HepG2 (cell line): ENCODE results near the gene CILP2. TPM values are rescaled to one million over a fixed set of nuclear protein-coding genes. Genes with fewer than 3 reads are reported as not detected.

Source experiments
- KAT2B ChIP-seq: fragments of 150-350 bp; IDR thresholded peaks from 2 replicates; pipeline ENCODE4 v1.6.1; 2014; ENCODE audit warnings: low read depth, low read length, borderline replicate concordance
- MAFK ChIP-seq, 2 experiments: IDR thresholded peaks in 1 of 2; conservative IDR thresholded peaks in 1 of 2; 2 replicates each; pipeline ENCODE4 v1.6.1; 2011; ENCODE audit warnings: improper control_type of control experiment in 2 of 2, low read length in 2 of 2
- RFXAP ChIP-seq: sonication (generic); formaldehyde crosslinking; IDR thresholded peaks from 2 replicates; pipeline ENCODE4 v1.4.0; 2020; ENCODE audit warnings: missing genetic modification reagents, borderline replicate concordance
- SOX13 ChIP-seq, 3 experiments: fragments of 450-650 bp in 1 of 3; sonication (generic) in 1 of 3; formaldehyde crosslinking in 1 of 3; IDR thresholded peaks in 2 of 3; conservative IDR thresholded peaks in 1 of 3; 2 replicates each; pipeline versions ENCODE4 v1.5.0 to v1.6.1; 2016 to 2020; ENCODE audit warnings: antibody characterized with exemption in 1 of 3, mild to moderate bottlenecking in 1 of 3, missing compliant biosample characterization in 1 of 3, missing genetic modification reagents in 1 of 3, moderate library complexity in 1 of 3
- ZMYM2 ChIP-seq: sonication (generic); formaldehyde crosslinking; IDR thresholded peaks from 2 replicates; pipeline ENCODE4 v1.8.0; 2022; ENCODE audit warnings: mild to moderate bottlenecking, missing genetic modification reagents
- ZNF18 ChIP-seq: sonication (generic); formaldehyde crosslinking; IDR thresholded peaks from 2 replicates; pipeline ENCODE4 v1.8.0; 2022; ENCODE audit warnings: mild to moderate bottlenecking, missing genetic modification reagents; ENCODE audit not compliant: insufficient replicate concordance
- ZNF354B ChIP-seq: sonication (generic); formaldehyde crosslinking; IDR thresholded peaks from 2 replicates; pipeline ENCODE4 v1.8.0; 2022; ENCODE audit warnings: mild to moderate bottlenecking, missing genetic modification reagents
- ZNF430 ChIP-seq: sonication (generic); formaldehyde crosslinking; IDR thresholded peaks from 2 replicates; pipeline ENCODE4 v1.9.0; 2021; ENCODE audit warnings: mild to moderate bottlenecking, missing genetic modification reagents
- ZNF510 ChIP-seq: sonication (generic); formaldehyde crosslinking; IDR thresholded peaks from 2 replicates; pipeline ENCODE4 v1.4.0; 2020; ENCODE audit warnings: low read depth, mild to moderate bottlenecking, missing genetic modification reagents
- ZNF646 ChIP-seq: sonication (generic); formaldehyde crosslinking; IDR thresholded peaks from 2 replicates; pipeline ENCODE4 v1.9.0; 2021; ENCODE audit warnings: mild to moderate bottlenecking, missing genetic modification reagents
- polyA plus RNA-seq, 8 experiments: library from polyadenylated mRNA; depleted of rRNA in 3 of 8; stranded (reverse) in 7 of 8; unstranded in 1 of 8; fragments of >200 nt; fragmentation: Illumina TruSeq in 4 of 8; extraction: Trizol in 4 of 8; gene quantifications; 2 replicates each; pipeline versions ENCODE4 v1.2.1 to v1.2.3, GENCODE V29; 2011 to 2016; ENCODE audit warnings: low read depth in 4 of 8, missing spikeins in 1 of 8, mixed read lengths in 1 of 8; ENCODE audit not compliant: insufficient read depth in 1 of 8
- total RNA-seq, 5 experiments: library from RNA; depleted of rRNA; stranded (reverse); fragments of >200 nt; fragmentation: Illumina TruSeq; extraction: Trizol; gene quantifications; 2 replicates each; pipeline ENCODE4 v1.2.3, GENCODE V29; 2016; ENCODE audit warnings: low read depth in 1 of 5
- TF ChIP-seq, protein P1 (sequence below): sonication (generic); formaldehyde crosslinking; IDR thresholded peaks from 2 replicates; pipeline ENCODE4 v1.4.0; 2020; ENCODE audit warnings: missing genetic modification reagents, low read depth, mild to moderate bottlenecking, borderline replicate concordance
- TF ChIP-seq, protein P2 (sequence below): sonication (generic); formaldehyde crosslinking; IDR thresholded peaks from 2 replicates; pipeline ENCODE4 v1.4.0; 2020; ENCODE audit warnings: missing genetic modification reagents, borderline replicate concordance
- TF ChIP-seq, protein P3 (sequence below): sonication (generic); formaldehyde crosslinking; IDR thresholded peaks from 2 replicates; pipeline ENCODE4 v1.9.0; 2021; ENCODE audit warnings: missing genetic modification reagents, mild to moderate bottlenecking, borderline replicate concordance

CILP2 gene
- total and polyA plus RNA-seq, 2 of the 13 experiments (the other 11 are each of a cell fraction or from before 2014, with no cell fraction given): 0.09 to 0.37 TPM

DNA sequence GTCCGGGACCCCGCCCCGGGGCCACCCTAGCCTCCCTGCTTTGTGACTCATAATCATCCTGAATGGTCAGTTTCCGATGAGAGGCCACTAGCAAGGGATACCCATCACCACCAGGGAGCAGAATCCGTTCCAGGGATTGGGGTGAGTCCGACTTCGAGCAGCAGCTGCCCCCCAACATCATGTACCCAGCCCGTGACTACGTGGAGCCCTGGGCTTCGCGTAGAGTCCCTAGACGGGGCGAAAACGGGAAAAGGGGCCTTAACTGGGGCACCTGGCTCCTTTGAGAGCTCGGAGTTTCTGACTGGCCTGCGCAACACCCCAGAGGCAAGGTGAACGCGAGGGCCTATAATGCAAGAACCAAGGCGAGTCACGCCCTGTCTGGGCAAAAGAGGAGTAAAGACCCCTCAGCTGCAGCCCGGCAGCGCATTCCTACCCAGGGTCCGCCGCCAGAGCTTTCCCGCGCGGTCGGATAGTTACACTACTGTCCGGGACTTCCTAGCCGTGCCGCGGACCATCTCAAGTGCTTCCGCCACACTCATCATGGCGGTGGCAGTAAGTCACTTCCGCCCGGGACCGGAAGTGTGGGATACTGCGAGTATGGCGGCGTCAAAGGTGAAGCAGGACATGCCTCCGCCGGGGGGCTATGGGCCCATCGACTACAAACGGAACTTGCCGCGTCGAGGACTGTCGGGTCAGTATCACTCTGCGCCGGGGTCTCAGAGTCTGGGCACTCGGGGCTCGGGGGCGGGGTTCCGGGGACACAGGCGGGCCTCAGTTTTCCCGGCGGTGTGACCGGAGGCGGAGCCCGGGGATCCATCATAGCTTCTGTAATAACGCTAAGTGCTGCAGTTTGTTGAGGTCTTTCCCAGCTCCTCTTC, 22.2 kb upstream of the CILP2 start, which contains the start of gene NDUFA13 (continued):
- TF ChIP-seq ZNF646 (CRISPR knock-in tag) (no peak), SOX13 (IDR thresholded peaks at IDR 0.05) (no peak), SOX13 (CRISPR knock-in tag; conservative IDR thresholded peaks at IDR 0.05 in 1 of 2, IDR thresholded peaks at IDR 0.05 in 1 of 2) (peak in 1 of 2 experiments; percentile 43; a peak in 1 of 4 replicates), KAT2B (no peak), ZMYM2 (no peak), ZNF430 (CRISPR knock-in tag) (peak; percentile 55; the same call in 1 of the 2 replicates), RFXAP (CRISPR knock-in tag) (peak; percentile 80; the same call in 1 of the 2 replicates), MAFK (conservative IDR thresholded peaks at IDR 0.05 in 1 of 2, IDR thresholded peaks at IDR 0.05 in 1 of 2; ENCODE audit: low read length in 2 of 2) (no peak), ZNF354B (no peak), ZNF18 (CRISPR knock-in tag) (peak; percentile 43), ZNF510 (peak; percentile 95; the same call in 1 of the 2 replicates)
- TF ChIP-seq, protein P1, sequence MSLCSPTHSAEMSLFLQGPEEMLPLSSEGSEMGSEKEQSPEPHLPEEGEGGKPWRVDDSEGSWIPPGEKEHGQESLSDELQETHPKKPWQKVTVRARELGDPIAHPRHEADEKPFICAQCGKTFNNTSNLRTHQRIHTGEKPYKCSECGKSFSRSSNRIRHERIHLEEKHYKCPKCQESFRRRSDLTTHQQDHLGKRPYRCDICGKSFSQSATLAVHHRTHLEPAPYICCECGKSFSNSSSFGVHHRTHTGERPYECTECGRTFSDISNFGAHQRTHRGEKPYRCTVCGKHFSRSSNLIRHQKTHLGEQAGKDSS (CRISPR knock-in tag): peak; percentile 88; the same call in 1 of the 2 replicates
- TF ChIP-seq, protein P2, sequence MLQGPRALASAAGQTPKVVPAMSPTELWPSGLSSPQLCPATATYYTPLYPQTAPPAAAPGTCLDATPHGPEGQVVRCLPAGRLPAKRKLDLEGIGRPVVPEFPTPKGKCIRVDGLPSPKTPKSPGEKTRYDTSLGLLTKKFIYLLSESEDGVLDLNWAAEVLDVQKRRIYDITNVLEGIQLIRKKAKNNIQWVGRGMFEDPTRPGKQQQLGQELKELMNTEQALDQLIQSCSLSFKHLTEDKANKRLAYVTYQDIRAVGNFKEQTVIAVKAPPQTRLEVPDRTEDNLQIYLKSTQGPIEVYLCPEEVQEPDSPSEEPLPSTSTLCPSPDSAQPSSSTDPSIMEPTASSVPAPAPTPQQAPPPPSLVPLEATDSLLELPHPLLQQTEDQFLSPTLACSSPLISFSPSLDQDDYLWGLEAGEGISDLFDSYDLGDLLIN: 0 out of 2 replicates have a peak, but pooled peaks have one; percentile 38
- TF ChIP-seq, protein P3, sequence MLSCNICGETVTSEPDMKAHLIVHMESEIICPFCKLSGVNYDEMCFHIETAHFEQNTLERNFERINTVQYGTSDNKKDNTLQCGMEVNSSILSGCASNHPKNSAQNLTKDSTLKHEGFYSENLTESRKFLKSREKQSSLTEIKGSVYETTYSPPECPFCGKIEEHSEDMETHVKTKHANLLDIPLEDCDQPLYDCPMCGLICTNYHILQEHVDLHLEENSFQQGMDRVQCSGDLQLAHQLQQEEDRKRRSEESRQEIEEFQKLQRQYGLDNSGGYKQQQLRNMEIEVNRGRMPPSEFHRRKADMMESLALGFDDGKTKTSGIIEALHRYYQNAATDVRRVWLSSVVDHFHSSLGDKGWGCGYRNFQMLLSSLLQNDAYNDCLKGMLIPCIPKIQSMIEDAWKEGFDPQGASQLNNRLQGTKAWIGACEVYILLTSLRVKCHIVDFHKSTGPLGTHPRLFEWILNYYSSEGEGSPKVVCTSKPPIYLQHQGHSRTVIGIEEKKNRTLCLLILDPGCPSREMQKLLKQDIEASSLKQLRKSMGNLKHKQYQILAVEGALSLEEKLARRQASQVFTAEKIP: no peak
